ENCODE measurements around the gene ATAD1.
A peak's percentile ranks its signal among the peaks of the same experiment; 100 is the strongest.
"Not testable (repeated sequence)": the region's sequence is repeated elsewhere in the genome, so short reads cannot be mapped to it uniquely, and the experiment has no call there.

ATAD1 gene

DNA sequence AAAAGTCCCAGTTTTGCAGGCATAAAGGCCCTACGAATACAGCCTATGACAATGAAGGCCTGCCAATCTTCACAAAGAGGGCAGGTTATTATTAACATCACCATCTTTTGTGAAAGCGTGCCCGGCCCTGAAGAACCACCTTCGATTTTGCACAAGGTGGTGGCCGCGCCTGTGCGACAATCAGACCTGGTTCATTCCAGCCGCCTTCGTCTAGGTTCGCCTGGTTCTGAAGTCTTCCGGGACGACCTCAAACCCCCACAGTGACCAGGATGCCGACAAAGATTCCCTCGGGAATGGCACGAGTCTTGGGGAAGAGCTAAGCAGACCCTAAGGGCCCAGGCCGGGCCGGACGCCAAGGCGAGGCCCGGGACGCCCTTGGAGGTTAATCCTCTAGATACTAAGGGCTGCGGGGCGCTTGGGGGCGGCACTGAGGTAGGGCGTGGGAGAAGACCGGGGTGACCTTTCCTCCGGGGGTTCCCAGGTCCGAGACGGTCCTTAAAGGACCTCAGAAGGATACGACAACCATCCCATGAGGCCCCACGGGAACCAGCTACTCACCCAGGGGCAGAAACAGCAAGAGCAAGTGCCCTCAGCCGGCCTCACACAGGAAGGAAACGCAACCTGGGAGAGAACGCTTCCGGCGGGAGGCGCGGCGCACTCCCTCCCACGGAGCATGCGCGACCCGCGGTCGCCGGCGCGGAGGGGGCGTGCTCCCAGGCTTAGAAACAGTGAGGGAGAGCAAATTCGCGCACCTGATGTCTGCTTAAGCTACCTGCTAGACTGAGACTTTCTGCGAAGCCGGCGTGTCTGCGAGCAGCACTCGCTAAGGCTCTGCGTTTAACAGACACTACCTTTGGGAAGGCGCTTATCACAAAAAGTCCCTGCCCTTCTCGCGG lies at the start of gene ATAD1:
TSS of gene ATAD1 (minus strand) at position 618 of the 896 bp plus-strand sequence. CDS start 3,627 bp downstream, outside the sequence.
- DNase-seq = peak; percentile 78 to 83

GRCh38 chr10:87867453-87867852 lies 49.4 kb upstream of the ATAD1 start:
- no peak for DNase-seq

DNA sequence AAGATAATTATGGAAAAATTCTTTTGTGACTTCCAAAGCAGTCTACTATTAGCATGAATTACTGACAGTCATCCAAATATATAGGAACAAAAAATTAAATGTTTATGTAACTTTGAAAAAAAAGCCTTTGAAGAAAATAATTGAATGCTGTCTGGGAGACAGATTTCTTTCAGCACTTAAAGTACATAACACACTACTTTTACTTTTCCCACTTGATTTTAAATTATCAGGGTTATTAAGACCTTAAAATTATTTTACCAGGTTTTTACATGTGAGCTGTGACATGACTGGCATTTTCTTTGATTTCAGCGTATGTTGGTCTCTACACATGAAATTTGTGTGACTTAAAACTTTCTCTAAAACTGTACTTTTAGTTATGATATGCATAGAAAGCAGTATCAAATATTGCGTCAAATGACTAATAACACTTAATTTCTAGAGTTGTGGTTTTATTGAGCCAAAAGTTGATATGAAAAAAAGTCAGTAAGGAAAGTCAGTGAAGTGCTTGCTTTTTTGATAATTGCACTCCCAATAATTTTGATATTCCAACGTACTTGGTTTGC lies 48.5 kb upstream of the ATAD1 start:
- no peak for DNase-seq

DNA sequence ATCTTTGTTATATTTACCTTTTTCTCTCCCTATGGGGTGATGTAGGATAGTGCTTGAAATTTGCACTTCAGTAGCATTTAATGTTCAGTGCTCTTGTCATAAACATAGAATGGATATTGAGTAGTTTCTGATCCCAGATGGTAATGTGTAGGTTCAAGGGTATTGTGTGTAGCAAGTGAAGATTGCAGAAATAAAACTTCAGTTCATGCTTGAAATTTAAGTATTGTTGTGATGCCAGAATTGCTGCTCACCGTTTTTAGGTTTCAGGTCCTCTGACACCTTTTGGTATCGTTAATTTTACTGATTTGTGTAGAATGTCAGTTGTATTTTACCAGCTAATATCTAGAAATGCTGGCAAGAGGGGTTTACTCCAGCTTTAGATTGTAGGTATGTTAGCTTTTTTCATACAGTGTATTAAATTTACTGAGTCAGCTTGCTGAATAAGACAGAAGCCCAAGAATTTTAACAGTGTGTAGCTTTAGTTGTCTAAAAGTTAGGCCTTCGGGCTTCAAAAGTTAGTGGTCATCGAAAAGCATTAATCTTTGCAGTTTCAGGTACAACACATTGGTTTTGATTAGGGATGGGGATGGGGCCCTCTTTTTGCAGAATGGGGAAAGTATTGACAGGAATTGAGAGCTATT lies 47.3 kb upstream of the ATAD1 start:
- DNase-seq = no peak

- DNase-seq = no peak
Measured at GRCh38 chr10:87864496-87865059, 46.6 kb upstream of the ATAD1 start.

DNA sequence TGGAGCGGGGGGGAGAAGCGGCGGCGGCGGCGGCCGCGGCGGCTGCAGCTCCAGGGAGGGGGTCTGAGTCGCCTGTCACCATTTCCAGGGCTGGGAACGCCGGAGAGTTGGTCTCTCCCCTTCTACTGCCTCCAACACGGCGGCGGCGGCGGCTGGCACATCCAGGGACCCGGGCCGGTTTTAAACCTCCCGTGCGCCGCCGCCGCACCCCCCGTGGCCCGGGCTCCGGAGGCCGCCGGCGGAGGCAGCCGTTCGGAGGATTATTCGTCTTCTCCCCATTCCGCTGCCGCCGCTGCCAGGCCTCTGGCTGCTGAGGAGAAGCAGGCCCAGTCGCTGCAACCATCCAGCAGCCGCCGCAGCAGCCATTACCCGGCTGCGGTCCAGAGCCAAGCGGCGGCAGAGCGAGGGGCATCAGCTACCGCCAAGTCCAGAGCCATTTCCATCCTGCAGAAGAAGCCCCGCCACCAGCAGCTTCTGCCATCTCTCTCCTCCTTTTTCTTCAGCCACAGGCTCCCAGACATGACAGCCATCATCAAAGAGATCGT lies 46.0 kb upstream of the ATAD1 start:
- DNase-seq = not testable (repeated sequence)

- DNase-seq = peak; percentile 74
Measured at GRCh38 chr10:87863053-87863943, 45.3 kb upstream of the ATAD1 start, which contains the start of the genes KLLN and PTEN. KLLN (minus strand) TSS chr10:87863533; CDS start chr10:87862487, 1,046 bp downstream. PTEN (plus strand) TSS chr10:87863625; CDS start chr10:87864470, 845 bp downstream.

DNA sequence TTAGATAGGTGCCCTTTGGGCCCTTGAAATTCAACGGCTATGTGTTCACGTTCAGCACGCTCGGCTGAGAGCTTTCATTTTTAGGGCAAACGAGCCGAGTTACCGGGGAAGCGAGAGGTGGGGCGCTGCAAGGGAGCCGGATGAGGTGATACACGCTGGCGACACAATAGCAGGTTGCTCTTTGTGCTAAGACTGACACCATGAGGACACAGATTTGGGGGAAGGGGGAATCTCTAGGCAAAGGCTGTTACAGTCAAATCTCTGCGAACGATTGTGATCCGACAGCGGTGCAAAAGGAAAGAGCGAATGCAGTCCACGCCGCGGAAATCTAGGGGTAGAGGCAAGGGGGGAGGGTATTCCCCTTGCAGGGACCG lies 44.6 kb upstream of the ATAD1 start:
- peak; percentile 60 to 63 for DNase-seq

DNA sequence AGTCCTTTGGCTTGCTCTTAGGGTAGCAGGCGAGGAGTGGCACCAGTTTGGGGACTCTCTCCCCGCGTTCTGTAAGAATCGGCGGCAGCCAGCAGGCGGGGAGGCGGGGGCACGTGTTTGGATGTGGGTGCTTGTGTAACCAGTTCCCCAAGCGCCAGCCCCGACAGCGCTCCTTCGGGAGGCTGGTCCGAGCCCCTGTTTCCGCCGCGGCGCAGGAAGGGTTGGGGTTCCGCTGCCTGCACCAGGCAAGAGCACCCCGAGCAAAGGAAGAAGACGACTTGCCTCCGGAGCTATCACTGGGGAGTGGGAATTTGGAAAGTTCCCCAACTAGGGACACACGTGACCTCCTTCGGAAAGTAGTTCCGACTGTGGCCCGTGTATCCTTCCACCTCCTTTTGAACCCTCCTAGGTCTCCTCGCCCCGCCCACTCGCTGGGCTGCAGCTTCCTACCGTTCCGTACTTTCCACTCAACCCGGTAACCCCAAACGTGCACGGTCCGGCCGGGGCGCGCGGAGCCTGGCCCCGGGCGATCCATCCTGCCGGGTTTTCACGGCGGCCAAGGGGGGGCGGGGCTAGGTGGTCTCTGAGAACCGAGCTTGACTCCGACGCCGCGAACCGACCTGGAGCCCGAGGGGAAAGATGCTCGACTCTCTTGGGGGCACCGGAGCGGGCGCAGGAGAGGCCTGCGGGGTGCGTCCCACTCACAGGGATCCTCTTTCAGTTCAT lies 44.1 kb upstream of the ATAD1 start:
- DNase-seq = peak; percentile 92 to 94

GRCh38 chr10:87861566-87861952 lies 43.5 kb upstream of the ATAD1 start:
- no peak for DNase-seq

DNA sequence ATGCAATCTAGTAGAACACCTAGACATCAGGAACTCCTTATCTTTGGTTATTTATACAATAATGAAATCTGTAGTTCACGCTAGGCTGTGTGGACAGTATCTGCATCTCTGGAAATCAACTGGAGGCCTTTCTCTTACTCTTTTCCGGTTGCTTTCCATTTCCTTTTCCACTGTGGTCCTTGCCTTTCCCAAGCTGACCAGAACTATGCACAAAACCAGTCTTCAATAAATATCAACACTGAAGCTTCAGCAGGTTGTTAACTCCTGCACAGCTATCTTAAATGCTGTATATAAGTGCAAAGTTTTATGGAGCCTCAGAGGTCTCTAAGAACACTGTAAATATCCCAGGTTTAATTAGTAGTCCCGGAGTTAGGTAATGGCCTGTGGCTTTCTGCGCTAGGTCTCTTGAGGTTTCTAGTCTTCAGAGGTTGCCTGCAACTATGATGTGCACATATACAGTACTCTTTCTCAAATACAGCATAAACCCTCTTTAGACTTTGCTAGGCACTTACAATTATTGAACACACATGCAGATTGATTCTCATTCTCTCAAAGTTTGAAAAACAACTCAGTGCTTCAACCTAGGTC lies 42.9 kb upstream of the ATAD1 start:
- no peak for DNase-seq

DNA sequence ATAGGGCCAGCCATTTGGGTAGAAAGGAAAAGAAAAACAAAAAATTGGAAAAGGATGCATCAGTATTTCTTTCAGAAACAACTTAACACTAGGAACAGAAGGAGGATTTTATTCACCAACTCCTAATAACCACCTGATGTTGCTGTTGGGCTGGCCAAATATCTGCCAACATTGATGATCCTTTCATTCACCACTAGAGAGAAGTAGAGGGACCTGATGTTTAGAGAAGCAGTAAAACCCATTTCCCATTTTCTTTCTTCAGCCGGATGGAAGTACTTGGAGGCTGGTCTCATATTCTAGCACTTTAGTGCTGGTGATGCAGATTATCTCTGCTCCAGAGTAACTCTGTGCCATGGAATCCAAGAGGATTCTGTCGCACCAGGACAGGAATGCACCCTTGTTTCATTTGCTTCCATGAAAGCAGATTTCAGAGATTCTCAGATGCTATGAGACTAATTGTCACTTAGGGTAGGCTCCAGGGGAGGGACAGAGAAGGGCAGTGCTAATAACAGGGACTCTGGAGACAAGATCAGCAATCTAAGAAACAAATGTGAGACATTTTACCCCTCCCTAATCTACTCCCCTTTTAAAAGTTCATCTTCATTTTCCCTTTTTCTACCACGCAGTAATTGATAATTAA lies 42.2 kb upstream of the ATAD1 start:
- no peak for DNase-seq

- not testable (repeated sequence) for DNase-seq
Measured at GRCh38 chr10:87855665-87856064, 37.6 kb upstream of the ATAD1 start.

DNA sequence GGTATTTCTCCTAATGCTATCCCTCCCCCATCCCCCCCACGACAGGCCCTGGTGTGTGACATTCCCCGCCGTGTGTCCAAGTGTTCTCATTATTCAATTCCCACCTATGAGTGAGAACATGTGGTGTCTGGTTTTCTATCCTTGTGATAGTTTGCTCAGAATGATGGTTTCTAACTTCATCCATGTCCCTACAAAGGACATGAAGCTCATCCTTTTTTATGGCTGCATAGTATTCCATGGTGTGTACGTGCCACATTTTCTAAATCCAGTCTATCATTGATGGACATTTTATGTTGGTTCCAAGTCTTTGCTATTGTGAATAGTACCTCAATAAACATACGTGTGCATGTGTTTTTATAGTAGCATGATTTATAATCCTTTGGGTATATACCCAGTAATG lies 37.2 kb upstream of the ATAD1 start:
- DNase-seq = not testable (repeated sequence)

- DNase-seq = no peak
Measured at GRCh38 chr10:87852089-87852488, 34.1 kb upstream of the ATAD1 start.

GRCh38 chr10:87850742-87851205 lies 32.7 kb upstream of the ATAD1 start:
- peak; percentile 29 to 34 for DNase-seq

- DNase-seq = no peak
Measured at GRCh38 chr10:87849001-87849400, 31.0 kb upstream of the ATAD1 start.

GRCh38 chr10:87847550-87847949 lies 29.5 kb upstream of the ATAD1 start:
- no peak for DNase-seq

GRCh38 chr10:87846711-87847110 lies 28.7 kb upstream of the ATAD1 start:
- DNase-seq = not testable (repeated sequence)

DNA sequence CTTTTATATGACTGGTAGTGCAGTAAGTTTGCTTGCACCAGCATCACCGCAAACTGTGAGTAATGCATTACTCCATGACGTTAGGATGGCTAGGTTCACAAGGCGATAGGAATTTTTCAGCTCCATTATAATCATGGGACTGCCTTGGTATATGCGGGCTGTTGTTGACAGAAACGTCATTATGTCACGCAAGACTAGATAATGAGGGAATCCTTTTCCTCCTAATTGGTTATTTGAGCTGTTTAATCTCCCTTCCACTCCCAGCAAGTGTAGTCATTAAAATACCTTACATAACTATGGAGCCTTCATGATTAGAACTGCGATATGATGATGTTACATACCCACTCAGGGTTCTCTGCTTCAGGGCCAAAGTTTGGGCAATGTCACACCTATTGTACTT lies 28.0 kb upstream of the ATAD1 start:
- no peak for DNase-seq

Data from activated CD4-positive, alpha-beta T cell treated with anti-CD3 and anti-CD28 coated beads, Interleukin-2, amount 50 U/mL, for 4 hours (primary cell).